Testis (tissue), 3 donors: ENCODE measurements around the gene TUBGCP6. TPM values are rescaled to one million over a fixed set of nuclear protein-coding genes. Genes with fewer than 3 reads are reported as not detected.

Experiments
- DNase-seq: peaks from one replicate; pipeline ENCODE4 v3.0.0-alpha.2; 2019
- H3K27ac ChIP-seq, 2 donors: fragments of 200-600 bp; sonication (generic); one replicate each; pipeline ENCODE4 v1.5.1; 2019
- H3K27me3 ChIP-seq: fragments of 200-600 bp; sonication (generic); one replicate; pipeline ENCODE4 v1.5.1; 2019
- H3K36me3 ChIP-seq: fragments of 200-600 bp; sonication (generic); one replicate; pipeline ENCODE4 v1.5.1; 2017; ENCODE audit warnings: low read depth; ENCODE audit errors: missing control alignments
- H3K4me1 ChIP-seq: fragments of 200-600 bp; sonication (generic); one replicate; pipeline ENCODE4 v1.5.1; 2019
- H3K4me3 ChIP-seq, 2 donors: fragments of 200-600 bp; sonication (generic); one replicate each; pipeline ENCODE4 v1.5.1; 2017 to 2019
- H3K9me3 ChIP-seq: fragments of 200-600 bp; sonication (generic); one replicate; pipeline ENCODE4 v1.5.1; 2017
- CTCF ChIP-seq, 3 experiments: fragments of 450-650 bp in 2 of 3; fragments of 200-600 bp in 1 of 3; sonication (generic) in 1 of 3; IDR thresholded peaks; one replicate each; pipeline ENCODE4 v1.5.1; 2016 to 2019; ENCODE audit warnings: antibody characterized with exemption in 3 of 3, mild to moderate bottlenecking in 2 of 3, moderate library complexity in 1 of 3
- POLR2A ChIP-seq: fragments of 450-650 bp; IDR thresholded peaks from one replicate; pipeline ENCODE4 v1.6.1; 2017; ENCODE audit warnings: antibody characterized with exemption, mild to moderate bottlenecking, moderate library complexity
- WGBS, 2 donors: methylation state at CpG; one replicate each; pipeline ENCODE4 v1.1.5; 2018; 5-methylcytosine and 5-hydroxymethylcytosine counted together
- intact Hi-C: fragments of 100-400 bp; cut with DNase I; formaldehyde crosslinking; loops from one replicate; pipeline ENCODE4 v1.15.1; 2023; ENCODE audit warnings: low total_unique reads
- polyA plus RNA-seq: library from polyadenylated mRNA; stranded (reverse); fragments of 350-450 nt; fragmentation: Illumina TruSeq; extraction: RNeasy Lipid Tissue Mini Kit (QIAGEN cat#74804); gene quantifications from one replicate; pipeline ENCODE4 v1.2.3, GENCODE V29; 2014; ENCODE audit warnings: low read depth, low replicate concordance; ENCODE audit not compliant: insufficient read depth
- total RNA-seq, 2 donors: library from RNA; depleted of rRNA; stranded (reverse); fragments of >200 nt; gene quantifications; one replicate each; pipeline ENCODE4 v1.2.3, GENCODE V29; 2016

Gene TUBGCP6
- total and polyA plus RNA-seq, 3 donors from 2014 or later = 40.2 to 143 (median 136) TPM

GRCh38 chr22:50182176-50183081 is 62.4 kb downstream of the TUBGCP6 start:
- Histone ChIP-seq H3K4me3 (no peak overlapping the region), H3K27me3 (no peaks in the 10 kb centered on the region), H3K27ac (no peak overlapping the region), H3K36me3 (no peaks in the 10 kb centered on the region), H3K9me3 (no peaks in the 10 kb centered on the region), H3K4me1 (peaks cover 18% of the 10 kb centered on the region)
- 82 to 87% methylated on average over 21 to 23 of the region's 31 CpGs for WGBS, 2 donors
- no peak for DNase-seq
- intact Hi-C loops = no loop called here
- TF ChIP-seq POLR2A = no peak
- TF ChIP-seq CTCF (IDR thresholded peaks at IDR 0.05) = no peak

- TF ChIP-seq POLR2A (no peak), CTCF (IDR thresholded peaks at IDR 0.05) (no peak)
- Histone ChIP-seq H3K9me3 (no peaks in the 10 kb centered on the region), H3K4me3 (no peak overlapping the region), H3K27me3 (no peaks in the 10 kb centered on the region), H3K36me3 (no peaks in the 10 kb centered on the region), H3K27ac (no peak overlapping the region), H3K4me1 (peaks cover 8% of the 10 kb centered on the region)
- DNase-seq = no peak
- intact Hi-C loops = no loop called here
- 92 to 93% methylated on average over 26 to 27 of the region's 27 CpGs for WGBS, 2 donors
Measured at GRCh38 chr22:50180727-50181521, 63.9 kb downstream of the TUBGCP6 start.

- H3K27me3 ChIP-seq = no peaks in the 10 kb centered on the region
- H3K36me3 ChIP-seq = no peaks in the 10 kb centered on the region
- no peaks in the 10 kb centered on the region for H3K9me3 ChIP-seq
- no peak for TF ChIP-seq POLR2A
- TF ChIP-seq CTCF (IDR thresholded peaks at IDR 0.05) = no peak
- H3K27ac ChIP-seq = no peak overlapping the region
- no peak for DNase-seq
- WGBS, 2 donors = 85 to 86% methylated on average over 22 to 39 of the region's 39 CpGs
- peaks cover 8% of the 10 kb centered on the region for H3K4me1 ChIP-seq
- H3K4me3 ChIP-seq = no peak overlapping the region
- intact Hi-C loops = no loop called here
Measured at GRCh38 chr22:50179937-50180726, 64.7 kb downstream of the TUBGCP6 start.

GRCh38 chr22:50178871-50179869 is 65.7 kb downstream of the TUBGCP6 start:
- Histone ChIP-seq H3K9me3 (no peaks in the 10 kb centered on the region), H3K36me3 (no peaks in the 10 kb centered on the region), H3K4me3 (peak overlapping the region in 1 of 2 donors; percentile 38), H3K27ac (no peak overlapping the region), H3K4me1 (peaks cover 4% of the 10 kb centered on the region), H3K27me3 (no peaks in the 10 kb centered on the region)
- no peak for DNase-seq
- no peak for TF ChIP-seq CTCF (IDR thresholded peaks at IDR 0.05)
- TF ChIP-seq POLR2A = no peak
- intact Hi-C loops = no loop called here
- WGBS, 2 donors = 56 to 64% methylated on average over 9 to 59 of the region's 64 CpGs
